Endothelial cell of umbilical vein (primary cell): ENCODE data around the gene TICAM2.

Experiments used
- EZH2 ChIP-seq: IDR thresholded peaks from 2 replicates; pipeline ENCODE4 v1.6.1; 2012; ENCODE audit warnings: borderline replicate concordance, low read depth, mild to moderate bottlenecking, moderate library complexity, low read length, inconsistent platforms; ENCODE audit not compliant: severe bottlenecking
- JUN ChIP-seq: IDR thresholded peaks from 2 replicates; pipeline ENCODE4 v1.6.1; 2011; ENCODE audit warnings: borderline replicate concordance, low read depth; ENCODE audit not compliant: insufficient read length, insufficient read depth
- POLR2A ChIP-seq: IDR thresholded peaks from 2 replicates; pipeline ENCODE4 v1.6.1; 2012; ENCODE audit warnings: low read depth, mild to moderate bottlenecking, control low read depth, low read length
- TF ChIP-seq, protein P1 (sequence below), 2 donors: IDR thresholded peaks; 1 replicate in 1 of 2; 2 replicates in 1 of 2; pipeline ENCODE4 v1.5.1; 2011; ENCODE audit warnings: low read length in 2 of 2, mild to moderate bottlenecking in 2 of 2, moderate library complexity in 2 of 2, control low read depth in 1 of 2, inconsistent platforms in 1 of 2, low read depth in 1 of 2; ENCODE audit not compliant: insufficient read depth in 1 of 2; ENCODE audit errors: extremely low read depth in 1 of 2
- TF ChIP-seq, protein P2 (sequence below): IDR thresholded peaks from 2 replicates; pipeline ENCODE4 v1.6.1; 2011; ENCODE audit not compliant: insufficient read depth, insufficient read length

DNA sequence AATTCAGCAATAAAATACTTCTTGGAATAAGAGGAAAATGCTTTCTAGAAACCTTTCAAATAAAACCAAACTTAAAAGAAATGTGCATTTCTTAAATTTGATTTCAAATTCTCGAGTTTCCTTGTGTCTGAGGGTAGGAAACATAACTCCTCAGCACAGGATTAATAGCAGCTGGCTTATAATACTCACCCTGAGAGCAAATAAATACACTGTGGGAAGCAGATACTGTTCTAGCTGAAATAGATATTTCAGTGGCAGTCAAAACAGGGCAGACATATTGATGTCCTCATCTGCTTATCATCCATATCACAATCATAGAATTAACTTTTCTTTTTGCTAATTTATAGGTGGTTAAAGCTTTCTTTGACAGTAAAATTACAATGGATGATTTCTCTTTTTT, 33.6 kb downstream of the TICAM2 start:
- TF ChIP-seq, protein P1, sequence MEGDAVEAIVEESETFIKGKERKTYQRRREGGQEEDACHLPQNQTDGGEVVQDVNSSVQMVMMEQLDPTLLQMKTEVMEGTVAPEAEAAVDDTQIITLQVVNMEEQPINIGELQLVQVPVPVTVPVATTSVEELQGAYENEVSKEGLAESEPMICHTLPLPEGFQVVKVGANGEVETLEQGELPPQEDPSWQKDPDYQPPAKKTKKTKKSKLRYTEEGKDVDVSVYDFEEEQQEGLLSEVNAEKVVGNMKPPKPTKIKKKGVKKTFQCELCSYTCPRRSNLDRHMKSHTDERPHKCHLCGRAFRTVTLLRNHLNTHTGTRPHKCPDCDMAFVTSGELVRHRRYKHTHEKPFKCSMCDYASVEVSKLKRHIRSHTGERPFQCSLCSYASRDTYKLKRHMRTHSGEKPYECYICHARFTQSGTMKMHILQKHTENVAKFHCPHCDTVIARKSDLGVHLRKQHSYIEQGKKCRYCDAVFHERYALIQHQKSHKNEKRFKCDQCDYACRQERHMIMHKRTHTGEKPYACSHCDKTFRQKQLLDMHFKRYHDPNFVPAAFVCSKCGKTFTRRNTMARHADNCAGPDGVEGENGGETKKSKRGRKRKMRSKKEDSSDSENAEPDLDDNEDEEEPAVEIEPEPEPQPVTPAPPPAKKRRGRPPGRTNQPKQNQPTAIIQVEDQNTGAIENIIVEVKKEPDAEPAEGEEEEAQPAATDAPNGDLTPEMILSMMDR (IDR thresholded peaks at IDR 0.05; ENCODE audit: extremely low read depth in 1 of 2, insufficient read depth in 1 of 2, low read depth in 1 of 2, low read length in 2 of 2), result no peak
- TF ChIP-seq POLR2A (no peak), EZH2 (no peak), JUN (no peak)
- TF ChIP-seq, protein P2, sequence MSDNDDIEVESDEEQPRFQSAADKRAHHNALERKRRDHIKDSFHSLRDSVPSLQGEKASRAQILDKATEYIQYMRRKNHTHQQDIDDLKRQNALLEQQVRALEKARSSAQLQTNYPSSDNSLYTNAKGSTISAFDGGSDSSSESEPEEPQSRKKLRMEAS, result no peak
